Measurements from ENCODE around the gene TXNL1. TPM values are rescaled to one million over a fixed set of nuclear protein-coding genes. Genes with fewer than 3 reads are reported as not detected.

TXNL1 gene
- total RNA-seq, 1 donor from 2014 or later = 128 TPM

DNA sequence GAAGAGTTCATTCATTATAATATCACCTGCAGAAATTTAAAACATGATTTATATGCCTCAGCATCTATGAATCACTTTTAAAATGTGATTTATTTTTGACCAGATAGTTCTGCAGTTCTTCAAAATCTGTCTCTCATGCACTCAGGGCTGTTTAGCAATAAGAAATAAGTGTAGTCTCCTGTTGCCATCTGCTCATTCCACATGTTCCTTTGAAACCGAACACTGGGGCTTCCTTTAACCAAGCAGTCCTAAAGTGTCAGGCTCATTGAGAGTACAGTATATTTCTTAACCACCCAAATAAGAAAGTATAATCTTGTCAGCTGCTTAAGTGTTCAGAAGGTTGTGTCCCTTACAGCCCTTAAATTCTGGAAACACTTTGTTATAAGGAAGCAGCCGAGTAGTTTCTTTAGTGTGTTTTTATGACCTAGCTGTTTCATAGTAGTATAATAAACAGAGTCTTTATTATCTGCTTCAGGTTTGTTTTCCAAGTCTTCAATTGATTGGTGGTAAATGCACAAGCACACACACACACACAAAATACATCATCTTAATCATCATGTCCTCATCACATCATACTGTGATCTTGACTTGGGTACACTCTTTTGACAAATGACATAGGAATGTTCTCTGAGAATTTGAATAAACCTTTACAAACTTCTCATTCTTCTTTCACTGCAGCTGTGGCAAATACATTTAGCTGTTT lies 23.1 kb upstream of the TXNL1 start:
- H3K27me3 ChIP-seq = no peaks in the 10 kb centered on the region
- H3K9ac ChIP-seq = no peak overlapping the region
- no peak overlapping the region for H3K27ac ChIP-seq
- H4K20me1 ChIP-seq (ENCODE audit: low read depth) = no peaks in the 10 kb centered on the region
- H3K79me2 ChIP-seq (ENCODE audit: low read depth) = peaks cover 17% of the 10 kb centered on the region
- no peaks in the 10 kb centered on the region for H3F3A ChIP-seq (ENCODE audit: low read depth)
- no peak overlapping the region for H3K4me2 ChIP-seq
- Mint-ChIP-seq H3K36me3 (no peaks in the 10 kb centered on the region), H3K27ac (no peak overlapping the region), H3K4me3 (no peak overlapping the region), H3K4me1 (peaks cover 3% of the 10 kb centered on the region), H3K9me3 (no peaks in the 10 kb centered on the region), H3K27me3 (ENCODE audit: insufficient read depth, low read depth) (no peaks in the 10 kb centered on the region)
- H3K9me3 ChIP-seq (ENCODE audit: low read depth) = no peaks in the 10 kb centered on the region
- no peak for TF ChIP-seq EZH2 (IDR thresholded peaks at IDR 0.05)
- TF ChIP-seq, protein P1, sequence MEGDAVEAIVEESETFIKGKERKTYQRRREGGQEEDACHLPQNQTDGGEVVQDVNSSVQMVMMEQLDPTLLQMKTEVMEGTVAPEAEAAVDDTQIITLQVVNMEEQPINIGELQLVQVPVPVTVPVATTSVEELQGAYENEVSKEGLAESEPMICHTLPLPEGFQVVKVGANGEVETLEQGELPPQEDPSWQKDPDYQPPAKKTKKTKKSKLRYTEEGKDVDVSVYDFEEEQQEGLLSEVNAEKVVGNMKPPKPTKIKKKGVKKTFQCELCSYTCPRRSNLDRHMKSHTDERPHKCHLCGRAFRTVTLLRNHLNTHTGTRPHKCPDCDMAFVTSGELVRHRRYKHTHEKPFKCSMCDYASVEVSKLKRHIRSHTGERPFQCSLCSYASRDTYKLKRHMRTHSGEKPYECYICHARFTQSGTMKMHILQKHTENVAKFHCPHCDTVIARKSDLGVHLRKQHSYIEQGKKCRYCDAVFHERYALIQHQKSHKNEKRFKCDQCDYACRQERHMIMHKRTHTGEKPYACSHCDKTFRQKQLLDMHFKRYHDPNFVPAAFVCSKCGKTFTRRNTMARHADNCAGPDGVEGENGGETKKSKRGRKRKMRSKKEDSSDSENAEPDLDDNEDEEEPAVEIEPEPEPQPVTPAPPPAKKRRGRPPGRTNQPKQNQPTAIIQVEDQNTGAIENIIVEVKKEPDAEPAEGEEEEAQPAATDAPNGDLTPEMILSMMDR (IDR thresholded peaks at IDR 0.05) = no peak
- TF ChIP-seq EZH2phosphoT487 (IDR thresholded peaks at IDR 0.05) = no peak
- H2AFZ ChIP-seq (replicated peaks) = no peak overlapping the region
- no peaks in the 10 kb centered on the region for H3K4me1 ChIP-seq
- H3K4me3 ChIP-seq = no peak overlapping the region
- no peaks in the 10 kb centered on the region for H3K36me3 ChIP-seq
- DNase-seq (ENCODE audit: low spot score) = no peak

DNA sequence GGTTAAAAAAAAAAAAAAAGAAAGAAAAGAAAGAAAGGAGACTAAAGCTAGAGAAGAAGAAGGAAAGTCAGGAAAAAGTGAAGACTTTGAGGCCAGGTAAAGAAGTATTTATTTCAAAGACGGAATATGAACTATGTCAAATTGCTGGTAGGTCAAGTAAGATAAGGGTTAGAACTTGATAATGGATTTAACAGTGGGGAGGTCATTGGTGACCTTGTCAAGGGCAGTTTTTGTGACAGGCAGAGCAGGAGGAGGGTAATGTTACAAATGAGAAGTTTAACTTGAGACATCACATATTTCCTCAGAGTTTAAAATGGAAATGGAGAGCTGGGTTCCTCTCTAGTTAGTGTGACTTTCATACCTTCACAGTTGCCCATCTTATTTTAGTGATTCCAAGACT lies 22.3 kb upstream of the TXNL1 start:
- Mint-ChIP-seq H3K4me1 (peaks cover 3% of the 10 kb centered on the region), H3K27me3 (ENCODE audit: insufficient read depth, low read depth) (no peaks in the 10 kb centered on the region), H3K9me3 (no peaks in the 10 kb centered on the region), H3K27ac (no peak overlapping the region), H3K4me3 (no peak overlapping the region), H3K36me3 (no peaks in the 10 kb centered on the region)
- Histone ChIP-seq H3K9me3 (ENCODE audit: low read depth) (no peaks in the 10 kb centered on the region), H3K9ac (no peak overlapping the region), H3K4me1 (no peaks in the 10 kb centered on the region), H2AFZ (replicated peaks) (no peak overlapping the region), H3K36me3 (no peaks in the 10 kb centered on the region), H3K27me3 (no peaks in the 10 kb centered on the region), H3K79me2 (ENCODE audit: low read depth) (peaks cover 20% of the 10 kb centered on the region), H3K4me2 (no peak overlapping the region), H3K4me3 (no peak overlapping the region), H3K27ac (no peak overlapping the region), H4K20me1 (ENCODE audit: low read depth) (no peaks in the 10 kb centered on the region), H3F3A (ENCODE audit: low read depth) (no peaks in the 10 kb centered on the region)
- no peak for DNase-seq (ENCODE audit: low spot score)
- no peak for TF ChIP-seq EZH2 (IDR thresholded peaks at IDR 0.05)
- TF ChIP-seq EZH2phosphoT487 (IDR thresholded peaks at IDR 0.05) = no peak
- TF ChIP-seq, protein P1 (IDR thresholded peaks at IDR 0.05) = no peak

DNA sequence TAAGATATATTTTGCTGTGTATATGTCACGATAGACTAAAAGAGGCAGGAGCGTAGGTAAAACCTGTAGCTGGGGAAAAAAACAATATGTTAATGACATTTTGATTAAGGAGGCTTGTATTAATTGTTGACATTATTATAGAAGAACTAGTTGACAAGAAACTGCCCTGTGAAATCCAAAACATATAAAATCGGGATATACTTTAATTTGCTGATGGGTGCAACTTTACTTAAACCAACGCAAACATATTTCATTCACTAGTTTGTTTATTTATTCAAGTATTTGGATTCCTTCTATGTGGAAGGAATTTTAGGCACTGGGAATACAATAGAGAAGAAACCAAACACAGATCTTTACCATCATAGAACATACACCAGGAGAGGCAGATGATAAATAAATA lies 20.7 kb upstream of the TXNL1 start:
- Histone ChIP-seq H3K9ac (no peak overlapping the region), H3F3A (ENCODE audit: low read depth) (no peaks in the 10 kb centered on the region), H3K4me2 (no peak overlapping the region), H3K27me3 (no peaks in the 10 kb centered on the region), H3K4me3 (no peak overlapping the region), H3K79me2 (ENCODE audit: low read depth) (peaks cover 32% of the 10 kb centered on the region), H3K9me3 (ENCODE audit: low read depth) (no peaks in the 10 kb centered on the region), H4K20me1 (ENCODE audit: low read depth) (no peaks in the 10 kb centered on the region), H3K36me3 (no peaks in the 10 kb centered on the region), H2AFZ (replicated peaks) (no peak overlapping the region), H3K27ac (no peak overlapping the region), H3K4me1 (no peaks in the 10 kb centered on the region)
- Mint-ChIP-seq H3K4me1 (peaks cover 3% of the 10 kb centered on the region), H3K27ac (no peak overlapping the region), H3K27me3 (ENCODE audit: insufficient read depth, low read depth) (no peaks in the 10 kb centered on the region), H3K36me3 (no peaks in the 10 kb centered on the region), H3K4me3 (no peak overlapping the region), H3K9me3 (peaks cover 3% of the 10 kb centered on the region)
- TF ChIP-seq, protein P1 (IDR thresholded peaks at IDR 0.05) = no peak
- no peak for TF ChIP-seq EZH2phosphoT487 (IDR thresholded peaks at IDR 0.05)
- no peak for DNase-seq (ENCODE audit: low spot score)
